Prostate gland (tissue), 2 donors: Measurements from ENCODE around the gene CUX1. TPM values are rescaled to one million over a fixed set of nuclear protein-coding genes. Genes with fewer than 3 reads are reported as not detected.
A peak's percentile ranks its signal among the peaks of the same experiment; 100 is the strongest.

ENCODE experiments used
- DNase-seq: peaks from one replicate; pipeline ENCODE4 v3.0.0-alpha.2; 2019; ENCODE audit warnings: low spot score
- H3K27ac ChIP-seq, 2 donors: fragments of 200-600 bp; sonication (generic); 2 replicates each; pipeline ENCODE4 v1.5.1; 2017 to 2019
- H3K27me3 ChIP-seq: fragments of 200-600 bp; sonication (generic); replicated peaks from 2 replicates; pipeline ENCODE4 v1.5.1; 2019; ENCODE audit not compliant: insufficient read depth
- H3K36me3 ChIP-seq, 2 donors: fragments of 200-600 bp; sonication (generic); 1 replicate in 1 of 2; 2 replicates in 1 of 2; pipeline versions ENCODE4 v1.5.1 to v1.8.1; 2017 to 2019
- H3K4me1 ChIP-seq: fragments of 200-600 bp; sonication (generic); replicated peaks from 2 replicates; pipeline ENCODE4 v1.5.1; 2019
- H3K4me3 ChIP-seq, 2 donors: fragments of 200-600 bp; sonication (generic); 2 replicates each; pipeline ENCODE4 v1.5.1; 2017 to 2019
- H3K9me3 ChIP-seq: fragments of 200-600 bp; sonication (generic); 2 replicates; pipeline ENCODE4 v1.5.1; 2017
- CTCF ChIP-seq, 4 experiments: fragments of 200-600 bp in 2 of 4; fragments of 450-650 bp in 2 of 4; sonication (generic) in 2 of 4; IDR thresholded peaks; 1 replicate in 3 of 4; 2 replicates in 1 of 4; pipeline ENCODE4 v1.5.1; 2016 to 2019; ENCODE audit warnings: antibody characterized with exemption in 4 of 4, mild to moderate bottlenecking in 2 of 4, moderate library complexity in 2 of 4
- POLR2A ChIP-seq: fragments of 450-650 bp; IDR thresholded peaks from one replicate; pipeline ENCODE4 v1.6.1; 2016; ENCODE audit warnings: antibody characterized with exemption, mild to moderate bottlenecking
- POLR2AphosphoS5 ChIP-seq: sonication (generic); formaldehyde crosslinking; IDR thresholded peaks from one replicate; pipeline ENCODE4 v1.6.1; 2017; ENCODE audit warnings: antibody characterized with exemption
- WGBS: methylation state at CpG from one replicate; pipeline ENCODE4 v1.1.5; 2018; 5-methylcytosine and 5-hydroxymethylcytosine counted together
- intact Hi-C: fragments of 100-400 bp; cut with DNase I; formaldehyde crosslinking; loops from one replicate; pipeline ENCODE4 v1.14.2; 2022
- total RNA-seq, 2 donors: library from RNA; depleted of rRNA; stranded (reverse); fragments of >200 nt; gene quantifications; one replicate each; pipeline ENCODE4 v1.1.0, GENCODE V29; 2016

The CUX1 gene
- total RNA-seq, 2 donors from 2014 or later = 96.3 to 99.2 TPM

GRCh38 chr7:101983147-101983811, 165.9 kb downstream of the CUX1 start:
- H3K27me3 ChIP-seq = no peaks in the 10 kb centered on the region
- TF ChIP-seq POLR2A (no peak), POLR2AphosphoS5 (no peak)
- no peak for DNase-seq
- H3K4me1 ChIP-seq = no peaks in the 10 kb centered on the region
- no peak overlapping the region for H3K4me3 ChIP-seq
- H3K36me3 ChIP-seq = no peaks in the 10 kb centered on the region
- no peaks in the 10 kb centered on the region for H3K9me3 ChIP-seq
- 98% methylated on average over 4 of the region's 4 CpGs for WGBS
- intact Hi-C loops = no loop called here
- H3K27ac ChIP-seq = no peak overlapping the region

GRCh38 chr7:101984133-101984879, 166.9 kb downstream of the CUX1 start:
- Histone ChIP-seq H3K36me3 (no peaks in the 10 kb centered on the region), H3K9me3 (no peaks in the 10 kb centered on the region), H3K27me3 (no peaks in the 10 kb centered on the region), H3K27ac (no peak overlapping the region), H3K4me1 (no peaks in the 10 kb centered on the region), H3K4me3 (no peak overlapping the region)
- intact Hi-C loops = no loop called here
- TF ChIP-seq POLR2AphosphoS5 (peak; percentile 4), CTCF (IDR thresholded peaks at IDR 0.05) (no peak)
- WGBS = 61% methylated on average over 18 of the region's 18 CpGs
- DNase-seq = no peak

- no peaks in the 10 kb centered on the region for H3K36me3 ChIP-seq
- intact Hi-C loops = no loop called here
- DNase-seq = no peak
- H3K27me3 ChIP-seq = no peaks in the 10 kb centered on the region
- no peak overlapping the region for H3K4me3 ChIP-seq
- WGBS = 53% methylated on average over 14 of the region's 14 CpGs
- TF ChIP-seq POLR2A (no peak), POLR2AphosphoS5 (no peak), CTCF (IDR thresholded peaks at IDR 0.05) (no peak)
- H3K27ac ChIP-seq = no peak overlapping the region
- no peaks in the 10 kb centered on the region for H3K4me1 ChIP-seq
- no peaks in the 10 kb centered on the region for H3K9me3 ChIP-seq
Measured at GRCh38 chr7:101985057-101985902, 167.9 kb downstream of the CUX1 start.

GRCh38 chr7:101985903-101986734, 168.7 kb downstream of the CUX1 start:
- TF ChIP-seq POLR2AphosphoS5 = peak; percentile 12
- no peak for TF ChIP-seq CTCF (IDR thresholded peaks at IDR 0.05)
- H3K36me3 ChIP-seq = no peaks in the 10 kb centered on the region
- H3K9me3 ChIP-seq = no peaks in the 10 kb centered on the region
- 41% methylated on average over 16 of the region's 16 CpGs for WGBS
- intact Hi-C loops = no loop called here
- H3K4me1 ChIP-seq = no peaks in the 10 kb centered on the region
- DNase-seq = peak; percentile 12
- H3K27me3 ChIP-seq = no peaks in the 10 kb centered on the region
- H3K27ac ChIP-seq = no peak overlapping the region
- H3K4me3 ChIP-seq = no peak overlapping the region
